Effector memory CD8-positive, alpha-beta T cell (primary cell): ENCODE measurements around the gene CCL2.

Source experiments
- ATAC-seq: fragments of 150-1000 bp; cut with Tn5 transposase; replicated peaks from 2 replicates; pipeline ENCODE4 v1.10.0; 2021; ENCODE audit warnings: mild to moderate bottlenecking, moderate library complexity
- DNase-seq, 3 experiments: peaks; one replicate each; pipeline ENCODE4 v3.0.0; 2021
- H3K27ac Mint-ChIP-seq, 2 donors: one replicate each; pipeline ENCODE4 v1.8.0; 2022; ENCODE audit warnings: mild to moderate bottlenecking in 2 of 2, mixed read lengths in 2 of 2, moderate library complexity in 2 of 2
- H3K27me3 Mint-ChIP-seq, 2 donors: one replicate each; pipeline ENCODE4 v1.8.0; 2022; ENCODE audit warnings: mixed read lengths in 2 of 2
- H3K36me3 Mint-ChIP-seq: one replicate; pipeline ENCODE4 v1.8.0; 2022; ENCODE audit warnings: mild to moderate bottlenecking, moderate library complexity, mixed read lengths; ENCODE audit not compliant: insufficient read depth
- H3K4me1 Mint-ChIP-seq, 2 donors: one replicate each; pipeline ENCODE4 v1.8.0; 2022; ENCODE audit warnings: low read depth in 2 of 2, mixed read lengths in 2 of 2
- H3K4me3 Mint-ChIP-seq, 2 donors: one replicate each; pipeline ENCODE4 v1.8.0; 2022; ENCODE audit warnings: mild to moderate bottlenecking in 2 of 2, mixed read lengths in 2 of 2, moderate library complexity in 2 of 2
- H3K9me3 Mint-ChIP-seq, 2 donors: one replicate each; pipeline ENCODE4 v1.8.0; 2022; ENCODE audit warnings: mixed read lengths in 2 of 2
- total RNA-seq, 9 experiments: gene quantifications; one replicate each; lab custom pipeline; 2026; lab: John Stamatoyannopoulos, UW

CCL2 gene
- 0 to 0.07 (median 0) reads per million in 9 experiments for total RNA-seq

- no peak within 1 kb of the TSS for H3K4me3 Mint-ChIP-seq
- no peaks in the 10 kb centered on the region for H3K36me3 Mint-ChIP-seq
- peaks cover 0 to 3% of the 10 kb centered on the region in 2 donors for H3K4me1 Mint-ChIP-seq
- no peak within 1 kb of the TSS for H3K27ac Mint-ChIP-seq
- no peak for ATAC-seq
- H3K9me3 Mint-ChIP-seq, result no peaks in the 10 kb centered on the region
- H3K27me3 Mint-ChIP-seq, result peaks cover 47 to 92% of the 10 kb centered on the region in 2 donors
- DNase-seq, result no peak
These were observed at the start of gene CCL2 for GRCh38 chr17:34254651-34255380. Gene CCL2, plus strand, starts transcription at chr17:34255285. Its CDS starts 65 bp downstream, at chr17:34255350.

- no peak overlapping the region for H3K27ac Mint-ChIP-seq
- H3K4me3 Mint-ChIP-seq, result no peak overlapping the region
- H3K9me3 Mint-ChIP-seq, result no peaks in the 10 kb centered on the region
- peaks cover 33 to 49% of the 10 kb centered on the region in 2 donors for H3K27me3 Mint-ChIP-seq
- no peak for DNase-seq
- H3K4me1 Mint-ChIP-seq, result no peaks in the 10 kb centered on the region
- no peak for ATAC-seq
- H3K36me3 Mint-ChIP-seq, result no peaks in the 10 kb centered on the region
These were observed 49.7 kb upstream of the CCL2 start for GRCh38 chr17:34205401-34205800.

- H3K4me3 Mint-ChIP-seq, result no peak overlapping the region
- H3K4me1 Mint-ChIP-seq, result no peaks in the 10 kb centered on the region
- H3K36me3 Mint-ChIP-seq, result no peaks in the 10 kb centered on the region
- ATAC-seq (no peak), DNase-seq (no peak)
- H3K9me3 Mint-ChIP-seq, result no peaks in the 10 kb centered on the region
- peaks cover 28 to 48% of the 10 kb centered on the region in 2 donors for H3K27me3 Mint-ChIP-seq
- H3K27ac Mint-ChIP-seq, result no peak overlapping the region
These were observed 48.5 kb upstream of the CCL2 start for GRCh38 chr17:34206569-34206968.

- peaks cover 29 to 43% of the 10 kb centered on the region in 2 donors for H3K27me3 Mint-ChIP-seq
- H3K4me3 Mint-ChIP-seq, result no peak overlapping the region
- H3K9me3 Mint-ChIP-seq, result no peaks in the 10 kb centered on the region
- ATAC-seq (no peak), DNase-seq (no peak)
- no peaks in the 10 kb centered on the region for H3K4me1 Mint-ChIP-seq
- H3K27ac Mint-ChIP-seq, result no peak overlapping the region
- H3K36me3 Mint-ChIP-seq, result no peaks in the 10 kb centered on the region
These were observed 47.5 kb upstream of the CCL2 start for GRCh38 chr17:34207572-34207971.

GRCh38 chr17:34218748-34219147 is 36.3 kb upstream of the CCL2 start:
- Mint-ChIP-seq H3K36me3 (no peaks in the 10 kb centered on the region), H3K9me3 (no peaks in the 10 kb centered on the region), H3K27ac (no peak overlapping the region), H3K4me3 (no peak overlapping the region), H3K4me1 (no peaks in the 10 kb centered on the region), H3K27me3 (peaks cover 76 to 88% of the 10 kb centered on the region in 2 donors)
- no peak for ATAC-seq
- no peak for DNase-seq

GRCh38 chr17:34219405-34219804 is 35.7 kb upstream of the CCL2 start:
- Mint-ChIP-seq H3K27me3 (peaks cover 70 to 85% of the 10 kb centered on the region in 2 donors), H3K36me3 (no peaks in the 10 kb centered on the region), H3K27ac (no peak overlapping the region), H3K4me3 (no peak overlapping the region), H3K9me3 (no peaks in the 10 kb centered on the region), H3K4me1 (no peaks in the 10 kb centered on the region)
- no peak for DNase-seq
- no peak for ATAC-seq

GRCh38 chr17:34220045-34220751 is 34.9 kb upstream of the CCL2 start:
- H3K27me3 Mint-ChIP-seq, result peaks cover 70 to 85% of the 10 kb centered on the region in 2 donors
- H3K4me1 Mint-ChIP-seq, result no peaks in the 10 kb centered on the region
- no peak for ATAC-seq
- no peak for DNase-seq
- no peaks in the 10 kb centered on the region for H3K36me3 Mint-ChIP-seq
- H3K9me3 Mint-ChIP-seq, result no peaks in the 10 kb centered on the region
- H3K4me3 Mint-ChIP-seq, result no peak overlapping the region
- H3K27ac Mint-ChIP-seq, result no peak overlapping the region

GRCh38 chr17:34220752-34221395 is 34.2 kb upstream of the CCL2 start:
- no peaks in the 10 kb centered on the region for H3K4me1 Mint-ChIP-seq
- H3K9me3 Mint-ChIP-seq, result no peaks in the 10 kb centered on the region
- no peak for ATAC-seq
- H3K27ac Mint-ChIP-seq, result no peak overlapping the region
- H3K36me3 Mint-ChIP-seq, result no peaks in the 10 kb centered on the region
- no peak for DNase-seq
- H3K4me3 Mint-ChIP-seq, result no peak overlapping the region
- H3K27me3 Mint-ChIP-seq, result peaks cover 76 to 79% of the 10 kb centered on the region in 2 donors

- Mint-ChIP-seq H3K27me3 (peaks cover 74 to 76% of the 10 kb centered on the region in 2 donors), H3K4me3 (no peak overlapping the region), H3K9me3 (no peaks in the 10 kb centered on the region), H3K27ac (no peak overlapping the region), H3K4me1 (no peaks in the 10 kb centered on the region), H3K36me3 (no peaks in the 10 kb centered on the region)
- DNase-seq (no peak), ATAC-seq (no peak)
These were observed 33.7 kb upstream of the CCL2 start for GRCh38 chr17:34221411-34221810.

- Mint-ChIP-seq H3K9me3 (no peaks in the 10 kb centered on the region), H3K4me3 (no peak overlapping the region), H3K4me1 (no peaks in the 10 kb centered on the region), H3K27ac (no peak overlapping the region), H3K36me3 (no peaks in the 10 kb centered on the region), H3K27me3 (peaks cover 71% of the 10 kb centered on the region in 2 donors)
- no peak for ATAC-seq
- no peak for DNase-seq
These were observed 32.2 kb upstream of the CCL2 start for GRCh38 chr17:34222722-34223497.

GRCh38 chr17:34225046-34225445 is 30.0 kb upstream of the CCL2 start:
- no peaks in the 10 kb centered on the region for H3K4me1 Mint-ChIP-seq
- peaks cover 73 to 74% of the 10 kb centered on the region in 2 donors for H3K27me3 Mint-ChIP-seq
- H3K9me3 Mint-ChIP-seq, result peaks cover 0 to 3% of the 10 kb centered on the region in 2 donors
- H3K4me3 Mint-ChIP-seq, result no peak overlapping the region
- H3K36me3 Mint-ChIP-seq, result no peaks in the 10 kb centered on the region
- DNase-seq (no peak), ATAC-seq (no peak)
- H3K27ac Mint-ChIP-seq, result no peak overlapping the region

GRCh38 chr17:34226011-34226743 is 28.9 kb upstream of the CCL2 start:
- H3K27me3 Mint-ChIP-seq, result peaks cover 74% of the 10 kb centered on the region in 2 donors
- no peak for DNase-seq
- peaks cover 0 to 3% of the 10 kb centered on the region in 2 donors for H3K9me3 Mint-ChIP-seq
- no peak for ATAC-seq
- H3K27ac Mint-ChIP-seq, result no peak overlapping the region
- H3K36me3 Mint-ChIP-seq, result no peaks in the 10 kb centered on the region
- H3K4me3 Mint-ChIP-seq, result no peak overlapping the region
- H3K4me1 Mint-ChIP-seq, result no peaks in the 10 kb centered on the region

GRCh38 chr17:34226744-34227034 is 28.4 kb upstream of the CCL2 start:
- Mint-ChIP-seq H3K9me3 (peaks cover 0 to 3% of the 10 kb centered on the region in 2 donors), H3K4me3 (no peak overlapping the region), H3K4me1 (no peaks in the 10 kb centered on the region), H3K36me3 (no peaks in the 10 kb centered on the region), H3K27me3 (peaks cover 71 to 73% of the 10 kb centered on the region in 2 donors), H3K27ac (no peak overlapping the region)
- no peak for DNase-seq
- no peak for ATAC-seq
